ENCODE measurements around the gene HDAC11.

Gene HDAC11

DNA sequence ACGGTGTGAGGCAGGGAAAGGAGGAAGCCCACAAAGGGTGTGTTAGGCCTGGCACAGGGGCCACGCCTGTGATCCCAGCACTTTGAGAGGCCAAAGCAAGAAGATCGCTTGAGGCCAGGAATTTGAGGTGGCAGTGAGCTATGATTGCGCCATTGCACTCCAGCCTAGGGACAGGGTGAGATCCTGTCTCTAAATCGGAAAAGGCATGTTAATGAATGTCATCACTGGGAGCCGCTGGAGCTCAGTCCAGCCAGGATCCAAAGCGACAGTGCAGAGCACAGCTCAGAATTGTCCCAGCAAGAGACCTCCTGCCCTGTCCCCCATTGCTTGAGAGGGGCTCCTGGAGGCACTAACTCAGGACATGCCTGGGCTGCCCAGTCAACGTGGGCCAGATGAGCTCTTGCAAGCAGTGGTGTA is 53.8 kb downstream of the HDAC11 start:
- Histone ChIP-seq H2AFZ (ENCODE audit: low read length) (no peak overlapping the region), H3K9me2 (replicated peaks; ENCODE audit: insufficient read depth, low read length) (no peaks in the 10 kb centered on the region), H3K4me1 (ENCODE audit: low read length) (no peaks in the 10 kb centered on the region), H4K20me1 (ENCODE audit: insufficient read depth, low read length) (no peaks in the 10 kb centered on the region), H3K36me3 (replicated peaks; ENCODE audit: insufficient read depth, low read length) (no peaks in the 10 kb centered on the region), H3K79me2 (ENCODE audit: low read length) (no peaks in the 10 kb centered on the region), H3K4me2 (ENCODE audit: low read depth, low read length) (no peak overlapping the region), H3K4me3 (ENCODE audit: low read length) (no peak overlapping the region), H3F3A (ENCODE audit: insufficient read depth, low read length) (no peaks in the 10 kb centered on the region), H3K9me3 (replicated peaks; ENCODE audit: insufficient read depth, low read length) (no peaks in the 10 kb centered on the region), H3K9ac (ENCODE audit: low read length) (no peak overlapping the region), H3K27ac (ENCODE audit: low read length) (no peak overlapping the region), H3K27me3 (replicated peaks; ENCODE audit: insufficient read depth, low read length) (peaks cover 87% of the 10 kb centered on the region)
- no peak for DNase-seq
- TF ChIP-seq EZH2 (optimal IDR thresholded peaks at IDR 0.05; ENCODE audit: low read depth, low read length), result no peak

DNA sequence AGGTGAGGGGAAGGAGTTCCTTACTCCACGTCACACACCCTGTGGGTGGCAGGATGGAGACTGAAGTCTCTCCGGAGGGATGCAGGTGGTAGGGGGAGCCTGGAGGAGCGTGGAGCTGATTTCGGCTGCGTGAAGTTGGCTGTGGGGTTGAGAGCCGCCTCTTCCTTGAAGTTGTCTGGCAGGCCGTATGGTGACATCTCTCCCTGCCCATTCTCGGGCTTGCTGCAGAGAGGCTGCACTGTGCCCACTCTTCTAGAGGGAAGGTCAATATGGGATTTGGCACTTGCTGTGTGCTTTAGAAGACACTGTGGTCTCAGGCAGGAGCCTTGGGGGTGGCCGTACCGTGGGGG is 55.4 kb downstream of the HDAC11 start:
- H3K36me3 ChIP-seq (replicated peaks; ENCODE audit: insufficient read depth, low read length), result no peaks in the 10 kb centered on the region
- no peaks in the 10 kb centered on the region for H3F3A ChIP-seq (ENCODE audit: insufficient read depth, low read length)
- no peak overlapping the region for H2AFZ ChIP-seq (ENCODE audit: low read length)
- no peaks in the 10 kb centered on the region for H3K9me2 ChIP-seq (replicated peaks; ENCODE audit: insufficient read depth, low read length)
- H3K9ac ChIP-seq (ENCODE audit: low read length), result no peak overlapping the region
- peaks cover 87% of the 10 kb centered on the region for H3K27me3 ChIP-seq (replicated peaks; ENCODE audit: insufficient read depth, low read length)
- no peaks in the 10 kb centered on the region for H3K4me1 ChIP-seq (ENCODE audit: low read length)
- H3K9me3 ChIP-seq (replicated peaks; ENCODE audit: insufficient read depth, low read length), result no peaks in the 10 kb centered on the region
- no peak overlapping the region for H3K4me2 ChIP-seq (ENCODE audit: low read depth, low read length)
- no peak for DNase-seq
- no peaks in the 10 kb centered on the region for H4K20me1 ChIP-seq (ENCODE audit: insufficient read depth, low read length)
- TF ChIP-seq, protein P1, sequence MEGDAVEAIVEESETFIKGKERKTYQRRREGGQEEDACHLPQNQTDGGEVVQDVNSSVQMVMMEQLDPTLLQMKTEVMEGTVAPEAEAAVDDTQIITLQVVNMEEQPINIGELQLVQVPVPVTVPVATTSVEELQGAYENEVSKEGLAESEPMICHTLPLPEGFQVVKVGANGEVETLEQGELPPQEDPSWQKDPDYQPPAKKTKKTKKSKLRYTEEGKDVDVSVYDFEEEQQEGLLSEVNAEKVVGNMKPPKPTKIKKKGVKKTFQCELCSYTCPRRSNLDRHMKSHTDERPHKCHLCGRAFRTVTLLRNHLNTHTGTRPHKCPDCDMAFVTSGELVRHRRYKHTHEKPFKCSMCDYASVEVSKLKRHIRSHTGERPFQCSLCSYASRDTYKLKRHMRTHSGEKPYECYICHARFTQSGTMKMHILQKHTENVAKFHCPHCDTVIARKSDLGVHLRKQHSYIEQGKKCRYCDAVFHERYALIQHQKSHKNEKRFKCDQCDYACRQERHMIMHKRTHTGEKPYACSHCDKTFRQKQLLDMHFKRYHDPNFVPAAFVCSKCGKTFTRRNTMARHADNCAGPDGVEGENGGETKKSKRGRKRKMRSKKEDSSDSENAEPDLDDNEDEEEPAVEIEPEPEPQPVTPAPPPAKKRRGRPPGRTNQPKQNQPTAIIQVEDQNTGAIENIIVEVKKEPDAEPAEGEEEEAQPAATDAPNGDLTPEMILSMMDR (IDR thresholded peaks at IDR 0.05; ENCODE audit: low read length), result no peak
- TF ChIP-seq EZH2phosphoT487 (IDR thresholded peaks at IDR 0.05; ENCODE audit: low read length) (no peak), EZH2 (optimal IDR thresholded peaks at IDR 0.05; ENCODE audit: low read depth, low read length) (no peak)
- H3K79me2 ChIP-seq (ENCODE audit: low read length), result no peaks in the 10 kb centered on the region
- no peak overlapping the region for H3K4me3 ChIP-seq (ENCODE audit: low read length)
- H3K27ac ChIP-seq (ENCODE audit: low read length), result no peak overlapping the region

DNA sequence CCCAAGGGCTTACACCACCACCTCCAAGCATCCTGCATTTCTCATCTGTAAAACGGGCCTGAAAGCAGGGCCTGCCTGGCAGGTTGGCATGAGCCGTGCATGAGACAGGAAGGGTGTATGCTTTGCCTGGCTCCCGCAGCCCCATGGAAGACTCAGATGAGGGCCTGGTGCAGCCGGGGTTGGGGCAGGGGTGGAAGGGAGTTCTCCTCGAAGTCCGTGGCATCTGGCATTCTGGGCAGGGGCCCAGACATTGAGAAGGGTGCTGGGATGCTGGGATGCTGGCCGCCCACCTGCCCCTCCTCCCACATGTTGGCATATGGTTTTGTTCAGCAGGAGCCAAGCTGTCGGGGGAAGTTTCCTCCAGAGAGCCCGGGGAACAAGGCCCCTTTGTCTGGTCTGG is 55.8 kb downstream of the HDAC11 start:
- H3K79me2 ChIP-seq (ENCODE audit: low read length), result no peaks in the 10 kb centered on the region
- DNase-seq, result no peak
- H3K4me3 ChIP-seq (ENCODE audit: low read length), result no peak overlapping the region
- H3K36me3 ChIP-seq (replicated peaks; ENCODE audit: insufficient read depth, low read length), result no peaks in the 10 kb centered on the region
- TF ChIP-seq EZH2phosphoT487 (IDR thresholded peaks at IDR 0.05; ENCODE audit: low read length) (no peak), EZH2 (optimal IDR thresholded peaks at IDR 0.05; ENCODE audit: low read depth, low read length) (no peak)
- TF ChIP-seq, protein P1 (IDR thresholded peaks at IDR 0.05; ENCODE audit: low read length), result no peak
- H3K27me3 ChIP-seq (replicated peaks; ENCODE audit: insufficient read depth, low read length), result peaks cover 87% of the 10 kb centered on the region
- H3K27ac ChIP-seq (ENCODE audit: low read length), result no peak overlapping the region
- no peaks in the 10 kb centered on the region for H3K9me2 ChIP-seq (replicated peaks; ENCODE audit: insufficient read depth, low read length)
- H3K9me3 ChIP-seq (replicated peaks; ENCODE audit: insufficient read depth, low read length), result no peaks in the 10 kb centered on the region
- H3F3A ChIP-seq (ENCODE audit: insufficient read depth, low read length), result no peaks in the 10 kb centered on the region
- H2AFZ ChIP-seq (ENCODE audit: low read length), result no peak overlapping the region
- no peak overlapping the region for H3K9ac ChIP-seq (ENCODE audit: low read length)
- H4K20me1 ChIP-seq (ENCODE audit: insufficient read depth, low read length), result no peaks in the 10 kb centered on the region
- no peaks in the 10 kb centered on the region for H3K4me1 ChIP-seq (ENCODE audit: low read length)
- no peak overlapping the region for H3K4me2 ChIP-seq (ENCODE audit: low read depth, low read length)

DNA sequence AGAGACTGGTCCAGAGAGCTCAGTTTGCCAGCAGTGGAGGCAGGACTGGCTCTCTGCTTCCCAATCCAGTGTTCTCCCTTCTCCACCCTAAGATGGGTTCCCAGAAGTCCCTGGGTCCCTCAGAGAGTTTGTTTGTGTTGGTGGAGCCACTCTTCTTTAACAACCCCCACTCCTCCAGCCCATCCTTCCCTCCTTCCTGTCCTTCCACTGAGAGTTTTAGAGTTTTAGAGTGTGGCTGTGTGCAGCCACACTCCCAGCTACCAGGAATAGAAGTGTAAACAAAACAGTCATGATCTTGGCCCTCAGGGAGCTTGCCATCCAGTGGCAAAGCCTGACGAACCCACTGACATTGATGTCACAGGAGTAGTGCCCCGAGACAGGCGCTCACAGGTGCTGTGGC is 56.3 kb downstream of the HDAC11 start:
- Histone ChIP-seq H3K27ac (ENCODE audit: low read length) (no peak overlapping the region), H3K4me1 (ENCODE audit: low read length) (no peaks in the 10 kb centered on the region), H3K4me3 (ENCODE audit: low read length) (no peak overlapping the region), H2AFZ (ENCODE audit: low read length) (no peak overlapping the region), H3K79me2 (ENCODE audit: low read length) (no peaks in the 10 kb centered on the region), H3K36me3 (replicated peaks; ENCODE audit: insufficient read depth, low read length) (no peaks in the 10 kb centered on the region), H3F3A (ENCODE audit: insufficient read depth, low read length) (no peaks in the 10 kb centered on the region), H3K4me2 (ENCODE audit: low read depth, low read length) (no peak overlapping the region), H3K9ac (ENCODE audit: low read length) (no peak overlapping the region), H4K20me1 (ENCODE audit: insufficient read depth, low read length) (no peaks in the 10 kb centered on the region), H3K9me2 (replicated peaks; ENCODE audit: insufficient read depth, low read length) (no peaks in the 10 kb centered on the region), H3K9me3 (replicated peaks; ENCODE audit: insufficient read depth, low read length) (no peaks in the 10 kb centered on the region), H3K27me3 (replicated peaks; ENCODE audit: insufficient read depth, low read length) (peaks cover 86% of the 10 kb centered on the region)
- no peak for TF ChIP-seq EZH2phosphoT487 (IDR thresholded peaks at IDR 0.05; ENCODE audit: low read length)
- TF ChIP-seq EZH2 (optimal IDR thresholded peaks at IDR 0.05; ENCODE audit: low read depth, low read length), result no peak
- TF ChIP-seq, protein P1 (IDR thresholded peaks at IDR 0.05; ENCODE audit: low read length), result no peak
- DNase-seq, result no peak

Measured in MM.1S (cell line).